IMR-90 (cell line): ENCODE results near the gene LTN1. TPM values are rescaled to one million over a fixed set of nuclear protein-coding genes. Genes with fewer than 3 reads are reported as not detected.

ENCODE experiments used
- ATAC-seq: fragments of 200-7000 bp; cut with Tn5 transposase; 2 replicates; pipeline ENCODE4 v1.9.1; 2020; ENCODE audit warnings: low read depth, mild to moderate bottlenecking, moderate library complexity
- BruUV-seq: library from RNA; stranded (reverse); fragments of 400-500 nt; replicated peaks from 2 replicates; lab custom pipeline; 2021; lab: Mats Ljungman, UMichigan
- CTCF ChIA-PET: fragments of 300-600 bp; formaldehyde crosslinking; extraction: SDS; loops from one replicate; lab custom pipeline; 2021; ENCODE audit warnings: antibody characterized with exemption; lab: Yijun Ruan, JAX
- POLR2A ChIA-PET: fragments of 300-600 bp; sonication (Branson Sonifier 250); formaldehyde crosslinking; loops from one replicate; lab custom pipeline; 2022; ENCODE audit warnings: antibody characterized with exemption; ENCODE audit not compliant: unreplicated experiment; lab: Charles Lee
- DNase-seq: peaks from one replicate; pipeline ENCODE4 v3.0.0; 2013
- H2AFZ ChIP-seq: replicated peaks from 2 replicates; pipeline ENCODE3; 2013; ENCODE audit warnings: low read length, mild to moderate bottlenecking; ENCODE audit not compliant: poor library complexity
- H2AK5ac ChIP-seq: 2 replicates; pipeline ENCODE4 v1.6.1; 2013; ENCODE audit warnings: low read depth, low read length, inconsistent platforms
- H2AK9ac ChIP-seq: replicated peaks from 2 replicates; pipeline ENCODE3; 2013; ENCODE audit warnings: mild to moderate bottlenecking, low read depth, low read length, moderate library complexity; ENCODE audit not compliant: poor library complexity
- H2BK120ac ChIP-seq: 2 replicates; pipeline ENCODE4 v1.6.1; 2013; ENCODE audit warnings: low read depth, low read length, inconsistent platforms
- H2BK15ac ChIP-seq: 3 replicates; pipeline ENCODE4 v1.6.1; 2013; ENCODE audit warnings: low read depth, low read length, inconsistent platforms
- H2BK20ac ChIP-seq: 2 replicates; pipeline ENCODE4 v1.6.1; 2013; ENCODE audit warnings: low read depth, mild to moderate bottlenecking, inconsistent platforms, low read length, moderate library complexity
- H2BK5ac ChIP-seq: 2 replicates; pipeline ENCODE4 v1.6.1; 2013; ENCODE audit warnings: mild to moderate bottlenecking, low read depth, low read length, inconsistent platforms; ENCODE audit not compliant: poor library complexity, severe bottlenecking
- H3K14ac ChIP-seq: replicated peaks from 2 replicates; pipeline ENCODE4 v1.6.1; 2013; ENCODE audit warnings: low read depth, low read length, inconsistent platforms
- H3K18ac ChIP-seq: 2 replicates; pipeline ENCODE4 v1.6.1; 2013; ENCODE audit warnings: low read depth, low read length, control low read depth
- H3K23ac ChIP-seq: 2 replicates; pipeline ENCODE4 v1.6.1; 2013; ENCODE audit warnings: low read depth, low read length, inconsistent platforms
- H3K27ac ChIP-seq: 2 replicates; pipeline ENCODE4 v1.5.1; 2013; ENCODE audit warnings: mild to moderate bottlenecking, control low read depth, low read length; ENCODE audit not compliant: insufficient read depth
- H3K27me3 ChIP-seq: 2 replicates; pipeline ENCODE4 v1.6.1; 2013; ENCODE audit warnings: low read length; ENCODE audit not compliant: control insufficient read depth, insufficient read depth
- H3K36me3 ChIP-seq: 2 replicates; pipeline ENCODE4 v1.6.1; 2013; ENCODE audit warnings: low read length, mixed read lengths; ENCODE audit not compliant: control insufficient read depth, insufficient read depth
- H3K4ac ChIP-seq: 2 replicates; pipeline ENCODE4 v1.6.1; 2013; ENCODE audit warnings: low read depth, low read length, inconsistent platforms
- H3K4me1 ChIP-seq: 2 replicates; pipeline ENCODE4 v1.6.1; 2013; ENCODE audit warnings: low read length, mixed read lengths; ENCODE audit not compliant: control insufficient read depth, insufficient read depth
- H3K4me2 ChIP-seq: 2 replicates; pipeline ENCODE4 v1.6.1; 2013; ENCODE audit warnings: low read depth, mild to moderate bottlenecking, control low read depth, low read length, moderate library complexity
- H3K4me3 ChIP-seq: 2 replicates; pipeline ENCODE4 v1.5.1; 2013; ENCODE audit warnings: low read depth, mild to moderate bottlenecking, control low read depth, low read length, moderate library complexity; ENCODE audit not compliant: insufficient read depth
- H3K56ac ChIP-seq: 2 replicates; pipeline ENCODE4 v1.6.1; 2013; ENCODE audit warnings: low read length, inconsistent platforms; ENCODE audit not compliant: insufficient read depth; ENCODE audit errors: extremely low read depth
- H3K79me1 ChIP-seq, 2 experiments: 2 replicates each; pipeline ENCODE4 v1.6.1; 2013; ENCODE audit warnings: low read length in 2 of 2, inconsistent platforms in 1 of 2, low read depth in 1 of 2
- H3K9ac ChIP-seq: 2 replicates; pipeline ENCODE4 v1.6.1; 2013; ENCODE audit warnings: low read depth, low read length, control low read depth
- H3K9me1 ChIP-seq: 2 replicates; pipeline ENCODE4 v1.6.1; 2013; ENCODE audit warnings: low read length, inconsistent platforms; ENCODE audit not compliant: insufficient read depth
- H3K9me3 ChIP-seq: 2 replicates; pipeline ENCODE4 v1.6.1; 2013; ENCODE audit warnings: low read length; ENCODE audit not compliant: control insufficient read depth, insufficient read depth
- H4K20me1 ChIP-seq: 2 replicates; pipeline ENCODE4 v1.6.1; 2013; ENCODE audit warnings: low read length, inconsistent platforms; ENCODE audit not compliant: insufficient read depth
- H4K5ac ChIP-seq: 2 replicates; pipeline ENCODE4 v1.6.1; 2013; ENCODE audit warnings: mild to moderate bottlenecking, low read depth, low read length, control low read depth
- H4K8ac ChIP-seq, 2 experiments: 2 replicates each; pipeline ENCODE4 v1.6.1; 2013; ENCODE audit warnings: low read depth in 2 of 2, low read length in 2 of 2, control low read depth in 1 of 2, inconsistent platforms in 1 of 2
- H4K91ac ChIP-seq: 2 replicates; pipeline ENCODE4 v1.6.1; 2013; ENCODE audit warnings: low read depth, low read length, inconsistent platforms; ENCODE audit not compliant: insufficient read depth
- BHLHE40 ChIP-seq: fragments of 150-350 bp; IDR thresholded peaks from 2 replicates; pipeline ENCODE4 v1.6.1; 2016; ENCODE audit warnings: mild to moderate bottlenecking, low read depth, low read length
- CEBPB ChIP-seq: IDR thresholded peaks from 2 replicates; pipeline ENCODE4 v1.6.1; 2012; ENCODE audit warnings: low read depth, low read length, improper control_type of control experiment
- CHD1 ChIP-seq: IDR thresholded peaks from 2 replicates; pipeline ENCODE4 v1.6.1; 2012; ENCODE audit warnings: low read depth, low read length, improper control_type of control experiment
- CTCF ChIP-seq: conservative IDR thresholded peaks from 2 replicates; pipeline ENCODE4 v1.5.1; 2012; ENCODE audit warnings: mild to moderate bottlenecking, low read depth, low read length, improper control_type of control experiment
- FOS ChIP-seq: fragments of 150-350 bp; IDR thresholded peaks from 2 replicates; pipeline ENCODE4 v1.6.1; 2016; ENCODE audit warnings: low read depth, low read length
- MXI1 ChIP-seq: IDR thresholded peaks from 2 replicates; pipeline ENCODE4 v1.6.1; 2012; ENCODE audit warnings: low read depth, mild to moderate bottlenecking, low read length, moderate library complexity, borderline replicate concordance
- NFE2L2 ChIP-seq: fragments of 150-350 bp; IDR thresholded peaks from 2 replicates; pipeline ENCODE4 v1.6.1; 2016; ENCODE audit warnings: low read depth, mild to moderate bottlenecking, low read length
- RAD21 ChIP-seq: IDR thresholded peaks from 2 replicates; pipeline ENCODE4 v1.6.1; 2012; ENCODE audit warnings: low read length, improper control_type of control experiment
- RCOR1 ChIP-seq: IDR thresholded peaks from 2 replicates; pipeline ENCODE4 v1.6.1; 2012; ENCODE audit warnings: mild to moderate bottlenecking, low read length, improper control_type of control experiment; ENCODE audit not compliant: insufficient replicate concordance
- RFX5 ChIP-seq: IDR thresholded peaks from 2 replicates; pipeline ENCODE4 v1.8.0; 2012; ENCODE audit warnings: low read depth, mild to moderate bottlenecking, low read length, moderate library complexity
- SMC3 ChIP-seq: fragments of 150-350 bp; IDR thresholded peaks from 2 replicates; pipeline ENCODE4 v1.6.1; 2016; ENCODE audit warnings: low read depth, mild to moderate bottlenecking, antibody characterized with exemption, low read length, moderate library complexity
- WGBS, 2 experiments: methylation state at CpG; one replicate each; pipeline versions ENCODE4 v1.1.5 to v1.1.7; 2013; ENCODE audit warnings: missing lambda C conversion rate in 2 of 2; ENCODE audit not compliant: insufficient read length in 1 of 2; ENCODE audit errors: extremely low coverage in 2 of 2; 5-methylcytosine and 5-hydroxymethylcytosine counted together
- dilution Hi-C: fragments of 300-500 bp; cut with HindIII; formaldehyde crosslinking; loops from one replicate; pipeline ENCODE4 v1.14.3; 2018; ENCODE audit warnings: low sequenced_read_pairs; ENCODE audit not compliant: unreplicated experiment
- in situ Hi-C: fragments of 300-500 bp; cut with MboI; formaldehyde crosslinking; loops from 3 replicates; pipeline ENCODE4 v1.14.3; 2019; ENCODE audit warnings: low sequenced_read_pairs, inconsistent platforms, mixed read lengths
- intact Hi-C: fragments of 100-400 bp; cut with micrococcal nuclease; formaldehyde crosslinking; loops from 2 replicates; pipeline ENCODE4 v1.10.0; 2022
- polyA plus RNA-seq, 3 experiments: library from polyadenylated mRNA; depleted of rRNA; stranded (reverse); fragments of >200 nt; gene quantifications; 2 replicates each; pipeline ENCODE4 v1.2.3, GENCODE V29; 2012; ENCODE audit warnings: low replicate concordance in 1 of 3
- total RNA-seq: library from RNA; depleted of rRNA; stranded (reverse); fragments of >200 nt; gene quantifications from 2 replicates; pipeline ENCODE4 v1.2.3, GENCODE V29; 2012
- TF ChIP-seq, protein P1 (sequence below): fragments of 150-350 bp; IDR thresholded peaks from 2 replicates; pipeline ENCODE4 v1.6.1; 2016; ENCODE audit warnings: low read depth, mild to moderate bottlenecking, low read length, moderate library complexity, borderline replicate concordance

LTN1 gene
- total and polyA plus RNA-seq, 2 of the 4 experiments (the other 2 are of a cell fraction), result 6.7 to 35.5 TPM

GRCh38 chr21:28922368-28922767 lies 70.3 kb downstream of the LTN1 start:
- Histone ChIP-seq H3K4me1 (no peaks in the 10 kb centered on the region), H4K91ac (no peak overlapping the region), H3K18ac (no peak overlapping the region), H3K9me1 (peaks cover 3% of the 10 kb centered on the region; the same call in 1 of the 2 replicates), H3K9me3 (no peaks in the 10 kb centered on the region), H3K14ac (no peak overlapping the region), H2BK20ac (no peak overlapping the region), H4K5ac (no peak overlapping the region), H3K4ac (no peak overlapping the region), H3K23ac (no peak overlapping the region), H3K36me3 (no peaks in the 10 kb centered on the region), H2AK9ac (no peak overlapping the region), H3K4me2 (no peak overlapping the region), H2BK5ac (no peak overlapping the region), H2BK15ac (no peak overlapping the region), H3K27ac (no peak overlapping the region), H3K27me3 (no peaks in the 10 kb centered on the region), H2AFZ (no peak overlapping the region), H3K9ac (no peak overlapping the region), H3K56ac (no peak overlapping the region), H4K8ac (no peak overlapping the region), H3K79me1 (no peaks in the 10 kb centered on the region), H2BK120ac (no peak overlapping the region), H3K4me3 (no peak overlapping the region), H2AK5ac (no peak overlapping the region), H4K20me1 (no peaks in the 10 kb centered on the region)
- TF ChIP-seq CTCF, result no peak
- no peak for TF ChIP-seq FOS
- TF ChIP-seq CHD1, result no peak
- no peak for TF ChIP-seq CEBPB
- TF ChIP-seq NFE2L2, result no peak
- TF ChIP-seq RAD21, result no peak
- no peak for TF ChIP-seq RCOR1
- no peak for TF ChIP-seq MXI1
- no peak for TF ChIP-seq BHLHE40
- TF ChIP-seq SMC3, result no peak
- TF ChIP-seq, protein P1, sequence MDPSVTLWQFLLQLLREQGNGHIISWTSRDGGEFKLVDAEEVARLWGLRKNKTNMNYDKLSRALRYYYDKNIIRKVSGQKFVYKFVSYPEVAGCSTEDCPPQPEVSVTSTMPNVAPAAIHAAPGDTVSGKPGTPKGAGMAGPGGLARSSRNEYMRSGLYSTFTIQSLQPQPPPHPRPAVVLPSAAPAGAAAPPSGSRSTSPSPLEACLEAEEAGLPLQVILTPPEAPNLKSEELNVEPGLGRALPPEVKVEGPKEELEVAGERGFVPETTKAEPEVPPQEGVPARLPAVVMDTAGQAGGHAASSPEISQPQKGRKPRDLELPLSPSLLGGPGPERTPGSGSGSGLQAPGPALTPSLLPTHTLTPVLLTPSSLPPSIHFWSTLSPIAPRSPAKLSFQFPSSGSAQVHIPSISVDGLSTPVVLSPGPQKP, result no peak
- TF ChIP-seq RFX5, result no peak
- dilution Hi-C loops, result no loop called here
- in situ Hi-C loops, result no loop called here
- no TSS peak for BruUV-seq
- 96% methylated on average over 3 of the region's 7 CpGs; no CpG with 5 or more reads in 1 of the 2 experiments for WGBS, 2 experiments
- ChIA-PET POLR2A (no interaction called here), CTCF (interaction anchor here (1.3 to 1.5 kb wide), 2 partner anchors 9 to 17 kb away, joined by 3 read pairs; no protein-coding TSS in a partner anchor)
- intact Hi-C loops, result no loop called here
- DNase-seq (no peak), ATAC-seq (no peak)
